Gastroesophageal sphincter (tissue), 4 donors: ENCODE data around the gene MRPL37. TPM values are rescaled to one million over a fixed set of nuclear protein-coding genes. Genes with fewer than 3 reads are reported as not detected.

Experiments used
- ATAC-seq: fragments of 150-250 bp; one replicate; pipeline ENCODE4 v1.9.1; 2016; ENCODE audit warnings: mild to moderate bottlenecking, moderate library complexity
- H3K27ac ChIP-seq, 4 donors: fragments of 200-600 bp; sonication (generic) in 3 of 4; 1 replicate in 3 of 4; 2 replicates in 1 of 4; pipeline ENCODE4 v1.5.1; 2016 to 2019
- H3K27me3 ChIP-seq: fragments of 200-600 bp; sonication (generic); one replicate; pipeline ENCODE4 v1.5.1; 2019
- H3K36me3 ChIP-seq, 2 donors: fragments of 200-600 bp; sonication (generic); one replicate each; pipeline ENCODE4 v1.5.1; 2019; ENCODE audit warnings: control low read depth in 1 of 2
- H3K4me1 ChIP-seq, 3 donors: fragments of 200-600 bp; sonication (generic); 1 replicate in 2 of 3; 2 replicates in 1 of 3; pipeline ENCODE4 v1.5.1; 2016 to 2019; ENCODE audit warnings: control low read depth in 2 of 3
- H3K4me3 ChIP-seq, 2 donors: fragments of 200-600 bp; sonication (generic); one replicate each; pipeline ENCODE4 v1.5.1; 2019; ENCODE audit warnings: mild to moderate bottlenecking in 1 of 2, moderate library complexity in 1 of 2
- H3K9me3 ChIP-seq, 3 donors: fragments of 200-600 bp; sonication (generic); one replicate each; pipeline ENCODE4 v1.5.1; 2017 to 2019; ENCODE audit warnings: control low read depth in 2 of 3
- EP300 ChIP-seq: sonication (generic); formaldehyde crosslinking; IDR thresholded peaks from one replicate; pipeline ENCODE4 v1.6.1; 2017; ENCODE audit warnings: antibody characterized with exemption, mild to moderate bottlenecking
- POLR2A ChIP-seq, 2 donors: fragments of 450-650 bp; IDR thresholded peaks; one replicate each; pipeline ENCODE4 v1.6.1; 2017; ENCODE audit warnings: antibody characterized with exemption in 2 of 2, mild to moderate bottlenecking in 2 of 2, moderate library complexity in 1 of 2
- POLR2AphosphoS5 ChIP-seq: sonication (generic); formaldehyde crosslinking; IDR thresholded peaks from one replicate; pipeline ENCODE4 v1.6.1; 2017; ENCODE audit warnings: antibody characterized with exemption
- WGBS, 2 donors: methylation state at CpG; one replicate each; pipeline ENCODE4 v1.1.5; 2018; ENCODE audit warnings: low coverage in 1 of 2; 5-methylcytosine and 5-hydroxymethylcytosine counted together
- total RNA-seq, 4 donors: library from RNA; depleted of rRNA; stranded (reverse); fragments of >200 nt; gene quantifications; one replicate each; pipeline ENCODE4 v1.1.0, GENCODE V29; 2016
- TF ChIP-seq, protein P1 (sequence below), 4 experiments: fragments of 200-600 bp in 2 of 4; fragments of 450-650 bp in 2 of 4; sonication (generic) in 1 of 4; IDR thresholded peaks; one replicate each; pipeline ENCODE4 v1.5.1; 2017 to 2019; ENCODE audit warnings: antibody characterized with exemption in 4 of 4, mild to moderate bottlenecking in 2 of 4, moderate library complexity in 2 of 4

MRPL37 gene
- total RNA-seq, 4 donors from 2014 or later: 37.3 to 64.5 (median 52.0) TPM

DNA sequence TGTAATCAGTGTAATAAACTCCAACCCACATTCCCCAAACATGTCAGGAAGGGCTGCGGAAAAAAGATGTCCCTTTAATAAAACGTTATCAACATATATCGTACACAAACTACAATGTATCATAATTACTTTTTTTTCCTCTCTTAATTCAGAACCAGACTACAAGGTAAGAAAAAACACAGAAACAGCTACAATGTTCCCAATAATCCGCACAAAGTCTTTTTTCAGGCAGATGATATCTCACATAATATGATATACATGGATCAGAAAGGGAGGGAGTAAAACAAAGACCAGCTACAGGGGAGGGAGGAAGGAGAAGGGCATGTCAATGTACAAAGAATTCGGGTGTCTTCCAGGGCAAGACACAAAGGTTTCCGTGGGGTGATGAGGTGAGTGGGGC is 25.4 kb downstream of the MRPL37 start:
- Histone ChIP-seq H3K36me3 (peaks cover 0 to 41% of the 10 kb centered on the region in 2 donors), H3K27ac (no peak overlapping the region), H3K4me1 (peaks cover 0 to 49% (median 5%) of the 10 kb centered on the region in 3 donors), H3K27me3 (no peaks in the 10 kb centered on the region), H3K4me3 (no peak overlapping the region), H3K9me3 (no peaks in the 10 kb centered on the region)
- ATAC-seq: no peak
- TF ChIP-seq, protein P1, sequence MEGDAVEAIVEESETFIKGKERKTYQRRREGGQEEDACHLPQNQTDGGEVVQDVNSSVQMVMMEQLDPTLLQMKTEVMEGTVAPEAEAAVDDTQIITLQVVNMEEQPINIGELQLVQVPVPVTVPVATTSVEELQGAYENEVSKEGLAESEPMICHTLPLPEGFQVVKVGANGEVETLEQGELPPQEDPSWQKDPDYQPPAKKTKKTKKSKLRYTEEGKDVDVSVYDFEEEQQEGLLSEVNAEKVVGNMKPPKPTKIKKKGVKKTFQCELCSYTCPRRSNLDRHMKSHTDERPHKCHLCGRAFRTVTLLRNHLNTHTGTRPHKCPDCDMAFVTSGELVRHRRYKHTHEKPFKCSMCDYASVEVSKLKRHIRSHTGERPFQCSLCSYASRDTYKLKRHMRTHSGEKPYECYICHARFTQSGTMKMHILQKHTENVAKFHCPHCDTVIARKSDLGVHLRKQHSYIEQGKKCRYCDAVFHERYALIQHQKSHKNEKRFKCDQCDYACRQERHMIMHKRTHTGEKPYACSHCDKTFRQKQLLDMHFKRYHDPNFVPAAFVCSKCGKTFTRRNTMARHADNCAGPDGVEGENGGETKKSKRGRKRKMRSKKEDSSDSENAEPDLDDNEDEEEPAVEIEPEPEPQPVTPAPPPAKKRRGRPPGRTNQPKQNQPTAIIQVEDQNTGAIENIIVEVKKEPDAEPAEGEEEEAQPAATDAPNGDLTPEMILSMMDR (IDR thresholded peaks at IDR 0.05): no peak
- TF ChIP-seq POLR2AphosphoS5 (no peak), EP300 (no peak), POLR2A (IDR thresholded peaks at IDR 0.05) (no peak)
- 77 to 80% methylated on average over 4 to 6 of the region's 6 CpGs for WGBS, 2 donors

DNA sequence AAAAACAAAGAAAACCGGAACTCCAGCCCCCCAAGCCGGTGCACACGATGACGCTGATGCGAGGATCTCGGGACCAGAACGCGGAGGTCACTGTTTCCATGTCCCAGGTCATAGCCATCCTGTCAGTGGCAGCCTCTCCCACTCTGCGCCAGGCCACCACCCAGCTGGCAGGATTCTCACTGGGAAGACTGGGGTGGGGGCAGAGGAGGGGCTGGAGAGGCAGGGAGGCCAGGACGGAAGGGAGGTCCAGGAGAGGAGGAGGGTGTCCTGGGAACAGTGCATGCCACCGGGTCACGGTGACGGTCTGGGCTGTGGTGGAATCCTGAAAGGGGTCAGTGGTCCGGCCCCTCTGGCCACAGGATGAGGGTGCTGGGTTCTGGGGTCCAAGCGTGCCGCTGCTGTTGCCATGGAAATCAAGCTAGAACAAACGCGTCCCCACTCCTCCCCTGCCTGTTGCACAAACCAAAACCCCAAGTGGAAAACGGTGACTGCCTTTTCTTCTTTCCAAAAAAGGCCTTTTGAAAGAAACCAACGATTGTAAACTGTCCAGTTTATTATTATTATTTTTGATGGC is 26.1 kb downstream of the MRPL37 start:
- Histone ChIP-seq H3K36me3 (peaks cover 0 to 41% of the 10 kb centered on the region in 2 donors), H3K4me3 (no peak overlapping the region), H3K9me3 (no peaks in the 10 kb centered on the region), H3K27ac (no peak overlapping the region), H3K4me1 (peaks cover 0 to 42% (median 5%) of the 10 kb centered on the region in 3 donors), H3K27me3 (no peaks in the 10 kb centered on the region)
- TF ChIP-seq, protein P1 (IDR thresholded peaks at IDR 0.05): no peak
- TF ChIP-seq POLR2AphosphoS5 (no peak), POLR2A (IDR thresholded peaks at IDR 0.05) (no peak), EP300 (no peak)
- WGBS, 2 donors: 29 to 84% methylated on average over 2 to 11 of the region's 20 CpGs
- ATAC-seq: no peak

DNA sequence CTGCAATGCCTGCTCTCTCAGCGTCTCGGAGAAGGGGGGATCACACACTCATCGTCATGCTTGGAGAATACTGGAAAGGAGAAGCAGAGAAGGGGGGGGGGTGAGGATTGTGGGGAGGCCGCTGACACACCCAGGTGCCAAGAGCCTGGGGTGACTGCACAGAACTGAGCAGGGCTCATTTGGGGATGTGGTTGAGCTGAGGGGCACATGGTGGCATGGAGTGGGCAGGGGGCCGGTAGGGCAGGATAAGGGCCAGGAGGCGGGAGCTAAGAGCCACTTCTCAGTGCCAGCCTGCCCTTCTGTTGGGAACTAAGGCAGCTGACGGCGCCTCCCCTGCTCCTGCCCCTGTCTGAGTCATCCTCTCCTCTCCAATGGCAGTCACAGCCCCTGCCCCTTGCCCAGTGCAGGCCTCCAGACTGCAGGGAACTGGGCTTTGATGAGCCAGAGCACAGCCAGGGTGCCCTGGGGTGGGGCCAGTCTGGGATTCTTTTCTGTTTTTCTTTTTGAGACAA is 27.2 kb downstream of the MRPL37 start:
- Histone ChIP-seq H3K4me1 (peaks cover 0 to 35% (median 5%) of the 10 kb centered on the region in 3 donors), H3K27me3 (no peaks in the 10 kb centered on the region), H3K36me3 (peaks cover 0 to 41% of the 10 kb centered on the region in 2 donors), H3K9me3 (no peaks in the 10 kb centered on the region), H3K27ac (peak overlapping the region in 2 of 4 donors; percentile 19), H3K4me3 (no peak overlapping the region)
- WGBS, 2 donors: 77 to 80% methylated on average over 1 to 3 of the region's 8 CpGs
- ATAC-seq: no peak
- TF ChIP-seq EP300 (no peak), POLR2AphosphoS5 (peak; percentile 11), POLR2A (IDR thresholded peaks at IDR 0.05) (no peak)

DNA sequence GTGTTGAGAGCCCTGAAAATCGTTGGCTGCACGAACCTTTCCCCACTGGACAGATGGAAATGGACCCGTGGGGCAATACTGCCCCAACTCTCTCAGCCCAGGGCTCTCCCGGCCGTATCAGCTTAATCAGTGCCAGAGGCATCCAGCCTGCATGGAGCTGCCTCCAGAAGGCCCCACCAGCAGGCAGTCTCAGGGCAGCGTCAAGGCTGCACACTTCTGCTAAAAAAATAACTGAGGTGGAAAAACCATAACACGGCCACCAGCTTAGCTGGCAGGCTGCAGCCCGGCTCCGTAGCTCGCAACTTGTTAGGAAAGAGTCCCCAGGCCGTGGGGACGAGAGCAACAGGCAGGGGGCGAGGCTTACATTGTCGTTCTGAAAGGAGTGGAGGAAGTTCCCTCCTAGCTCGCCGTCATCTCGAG is 27.9 kb downstream of the MRPL37 start:
- WGBS, 2 donors: 46 to 60% methylated on average over 1 to 6 of the region's 17 CpGs

DNA sequence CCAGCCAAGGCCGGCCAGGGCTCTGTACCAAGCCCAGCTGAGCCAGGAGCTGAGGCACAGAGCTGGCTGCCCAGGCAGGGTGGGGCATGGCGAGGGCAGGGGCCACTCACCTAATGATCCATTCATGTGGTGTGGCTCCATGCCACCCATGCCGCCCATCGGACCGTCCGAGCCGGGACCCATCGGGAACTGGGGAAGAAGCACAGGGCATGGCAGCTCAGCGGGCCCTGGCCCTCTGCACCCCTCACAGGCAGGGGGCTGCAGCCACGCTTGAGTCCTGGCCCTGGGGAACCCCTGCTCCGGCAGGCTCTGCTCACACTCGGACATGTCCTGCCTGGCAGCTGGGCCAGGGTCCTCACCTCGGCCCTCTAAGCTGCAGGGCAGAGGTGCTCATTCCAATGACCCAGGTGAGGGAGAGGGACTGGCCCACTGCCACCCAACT is 28.7 kb downstream of the MRPL37 start:
- H3K36me3 ChIP-seq: peaks cover 0 to 41% of the 10 kb centered on the region in 2 donors
- H3K4me1 ChIP-seq: peaks cover 0 to 32% (median 5%) of the 10 kb centered on the region in 3 donors
- no peaks in the 10 kb centered on the region for H3K27me3 ChIP-seq
- no peak for ATAC-seq
- no peaks in the 10 kb centered on the region for H3K9me3 ChIP-seq
- peak overlapping the region in 2 of 4 donors; percentile 18 to 43 for H3K27ac ChIP-seq
- no peak overlapping the region for H3K4me3 ChIP-seq
- no CpG with 5 or more reads among the region's 13 CpGs for WGBS, 2 donors
- TF ChIP-seq EP300: no peak

More for the DNA sequence above, 27.9 kb downstream of the MRPL37 start:
- Histone ChIP-seq H3K36me3 (peaks cover 0 to 41% of the 10 kb centered on the region in 2 donors), H3K9me3 (no peaks in the 10 kb centered on the region), H3K27me3 (no peaks in the 10 kb centered on the region), H3K4me3 (no peak overlapping the region), H3K4me1 (peaks cover 0 to 32% (median 5%) of the 10 kb centered on the region in 3 donors), H3K27ac (peak overlapping the region in 1 of 4 donors; percentile 19)
- no peak for ATAC-seq
- TF ChIP-seq, protein P1 (IDR thresholded peaks at IDR 0.05): no peak
